Stimulated activated naive B cell treated with anti-CD40 and anti-IgM and Interleukin-4, amounts not matched to agents 10 μg/mL and 1 μg/mL and 100 μg/mL, for 72 hours (primary cell): ENCODE measurements around the gene GP2.

Experiments
- ATAC-seq, 2 donors: fragments of 150-1000 bp; cut with Tn5 transposase; replicated peaks; 2 replicates each; pipeline ENCODE4 v1.10.0; 2021; ENCODE audit warnings: moderate library complexity in 1 of 2
- DNase-seq: peaks from one replicate; pipeline ENCODE4 v3.0.0; 2021
- H3K27ac Mint-ChIP-seq: one replicate; pipeline ENCODE4 v1.8.0; 2022; ENCODE audit warnings: mild to moderate bottlenecking, mixed read lengths
- H3K27me3 Mint-ChIP-seq, 2 donors: one replicate each; pipeline ENCODE4 v1.8.0; 2022; ENCODE audit warnings: mixed read lengths in 2 of 2
- H3K36me3 Mint-ChIP-seq, 2 donors: one replicate each; pipeline ENCODE4 v1.8.0; 2022; ENCODE audit warnings: mixed read lengths in 2 of 2, mild to moderate bottlenecking in 1 of 2
- H3K4me1 Mint-ChIP-seq, 2 donors: one replicate each; pipeline ENCODE4 v1.8.0; 2022; ENCODE audit warnings: mixed read lengths in 2 of 2, mild to moderate bottlenecking in 1 of 2
- H3K4me3 Mint-ChIP-seq, 2 donors: one replicate each; pipeline ENCODE4 v1.8.0; 2022; ENCODE audit warnings: mild to moderate bottlenecking in 2 of 2, mixed read lengths in 2 of 2, moderate library complexity in 1 of 2
- H3K9me3 Mint-ChIP-seq, 2 donors: one replicate each; pipeline ENCODE4 v1.8.0; 2022; ENCODE audit warnings: mixed read lengths in 2 of 2, mild to moderate bottlenecking in 1 of 2

Gene GP2

DNA sequence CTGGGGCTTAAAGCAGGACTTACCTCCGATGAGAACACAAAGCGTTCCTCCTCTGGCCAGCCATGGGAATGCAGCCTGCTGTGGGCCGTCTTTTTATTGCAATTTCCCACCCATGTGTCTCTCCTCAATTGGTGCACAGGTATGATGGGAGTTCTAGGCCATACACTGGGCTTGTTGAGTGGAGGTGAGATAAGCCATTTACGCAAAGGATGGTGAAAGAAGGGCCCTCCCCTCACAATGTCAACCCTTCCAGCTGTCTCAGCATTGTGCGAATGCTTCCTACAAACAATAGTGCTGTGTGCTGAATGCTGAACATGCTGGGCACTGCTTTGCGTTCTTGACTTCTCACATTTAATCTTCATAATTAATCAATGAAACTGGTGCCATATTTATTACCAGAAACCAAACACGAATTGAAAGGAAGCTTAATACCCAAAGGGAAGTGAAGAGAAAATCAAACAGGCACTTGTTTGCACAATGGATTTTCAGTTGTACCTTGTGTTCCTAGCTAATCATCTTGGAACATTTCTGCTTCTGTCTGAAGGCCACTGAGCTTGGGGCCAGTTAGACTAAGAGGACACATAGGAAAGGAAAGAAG is at the start of gene GP2:
Gene GP2 (minus strand): TSS at position 70 of the 598 bp plus-strand sequence. CDS start 1,082 bp downstream, outside the sequence.
- Mint-ChIP-seq H3K36me3 (no peaks in the 10 kb centered on the region), H3K4me1 (no peaks in the 10 kb centered on the region), H3K4me3 (no peak within 1 kb of the TSS), H3K27ac (no peak within 1 kb of the TSS), H3K9me3 (no peaks in the 10 kb centered on the region), H3K27me3 (peaks cover 4 to 5% of the 10 kb centered on the region in 2 donors)
- DNase-seq (no peak), ATAC-seq (no peak)

DNA sequence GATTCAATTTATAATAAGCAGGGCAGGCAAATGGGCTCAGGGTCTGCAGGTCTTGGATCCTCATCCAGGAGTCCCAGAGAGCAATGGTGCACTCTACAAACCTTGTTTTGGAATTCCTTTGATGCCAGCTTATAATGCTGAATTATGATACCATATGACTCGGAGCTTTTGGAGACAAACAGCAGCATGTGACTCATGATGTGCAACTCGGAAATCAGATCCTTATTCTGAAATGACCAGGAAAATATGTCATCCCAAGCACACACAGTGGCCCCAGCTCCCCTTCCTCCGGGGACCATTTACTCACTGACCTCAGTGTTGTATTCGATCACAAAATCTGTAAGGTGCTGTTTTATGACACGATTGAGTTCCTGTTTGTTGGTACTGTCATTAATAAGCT is 45.4 kb upstream of the GP2 start:
- no peaks in the 10 kb centered on the region for H3K36me3 Mint-ChIP-seq
- ATAC-seq (no peak), DNase-seq (no peak)

DNA sequence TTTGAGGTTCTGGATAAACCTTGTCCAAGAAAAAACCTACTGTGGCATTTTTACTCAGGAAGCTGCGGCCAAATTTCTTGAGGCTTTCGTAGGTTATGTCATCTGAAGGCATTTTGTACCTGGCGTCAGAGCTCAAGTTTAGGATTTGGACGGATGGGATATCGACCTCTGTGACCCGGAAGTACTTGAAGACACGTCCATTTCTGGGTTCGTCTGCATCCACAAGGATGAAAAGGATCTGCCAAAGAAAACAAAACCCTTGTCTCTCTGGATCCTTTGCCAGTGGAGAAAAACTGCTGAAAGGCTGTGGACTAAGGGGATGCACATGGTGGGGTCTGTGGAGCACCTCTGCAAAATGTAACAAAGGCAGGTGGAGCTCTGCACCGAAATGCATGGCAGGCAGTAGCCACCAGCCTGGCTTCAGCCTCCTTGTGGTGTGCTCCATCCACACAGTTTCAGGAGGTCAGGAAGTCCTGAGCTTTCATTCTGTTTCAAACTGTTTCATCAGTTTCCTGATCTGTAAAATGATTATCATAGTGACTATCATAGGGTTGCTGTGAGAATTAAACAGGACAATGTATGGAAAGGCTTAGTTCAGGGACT is 42.2 kb upstream of the GP2 start:
- DNase-seq (no peak), ATAC-seq (no peak)
- no peak overlapping the region for H3K27ac Mint-ChIP-seq
- no peaks in the 10 kb centered on the region for H3K4me1 Mint-ChIP-seq
- peaks cover 0 to 3% of the 10 kb centered on the region in 2 donors for H3K9me3 Mint-ChIP-seq
- H3K4me3 Mint-ChIP-seq, result no peak overlapping the region
- no peaks in the 10 kb centered on the region for H3K36me3 Mint-ChIP-seq
- H3K27me3 Mint-ChIP-seq, result peaks cover 12 to 18% of the 10 kb centered on the region in 2 donors

More for the DNA sequence above, 45.4 kb upstream of the GP2 start:
- Mint-ChIP-seq H3K9me3 (no peaks in the 10 kb centered on the region), H3K27ac (no peak overlapping the region), H3K27me3 (peaks cover 16 to 19% of the 10 kb centered on the region in 2 donors), H3K4me3 (no peak overlapping the region), H3K4me1 (no peaks in the 10 kb centered on the region)

DNA sequence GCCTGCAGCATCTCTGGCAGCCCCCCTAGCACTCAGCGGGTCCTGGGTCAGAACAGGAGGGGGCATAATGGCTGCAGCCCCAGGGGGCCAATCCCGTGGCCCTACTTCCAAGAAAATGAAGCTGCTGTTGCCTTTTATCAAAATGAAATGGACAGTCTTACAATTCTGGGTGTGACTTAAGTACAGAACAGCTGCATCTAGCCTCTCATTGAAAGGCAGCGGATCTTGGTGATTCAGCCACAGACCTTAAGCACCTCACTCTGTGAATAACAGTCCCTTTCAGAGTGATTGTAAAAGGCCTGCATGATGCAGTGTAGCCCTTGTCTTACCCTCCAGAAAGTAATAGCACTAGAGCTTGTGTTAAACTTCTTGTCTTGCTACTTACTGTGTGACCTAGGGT is 36.7 kb upstream of the GP2 start:
- H3K27me3 Mint-ChIP-seq, result peaks cover 15 to 20% of the 10 kb centered on the region in 2 donors
- no peak overlapping the region for H3K4me3 Mint-ChIP-seq
- no peaks in the 10 kb centered on the region for H3K4me1 Mint-ChIP-seq
- DNase-seq, result no peak
- ATAC-seq, result no peak
- H3K36me3 Mint-ChIP-seq, result no peaks in the 10 kb centered on the region
- H3K9me3 Mint-ChIP-seq, result peaks cover 0 to 3% of the 10 kb centered on the region in 2 donors
- H3K27ac Mint-ChIP-seq, result no peak overlapping the region

DNA sequence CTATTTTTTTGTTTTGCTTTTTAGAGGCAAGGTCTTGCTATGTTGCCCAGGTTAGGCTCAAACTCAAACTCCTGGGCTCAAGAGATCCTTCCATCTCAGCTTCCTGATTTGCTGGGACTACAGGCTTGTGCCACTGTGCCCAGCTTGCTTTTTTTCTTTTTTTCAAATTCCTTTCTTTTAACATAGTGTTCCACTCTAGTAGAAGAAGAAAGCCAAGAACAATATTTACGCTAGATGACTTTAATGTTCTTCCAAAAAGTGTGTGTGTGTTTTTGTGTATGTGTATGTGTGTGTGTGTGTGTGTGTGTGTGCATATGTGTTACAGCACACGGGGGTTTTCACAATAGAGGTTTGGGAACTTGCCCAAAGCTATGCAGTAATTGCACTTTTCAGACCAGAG is 35.9 kb upstream of the GP2 start:
- peaks cover 15 to 19% of the 10 kb centered on the region in 2 donors for H3K27me3 Mint-ChIP-seq
- no peaks in the 10 kb centered on the region for H3K4me1 Mint-ChIP-seq
- no peaks in the 10 kb centered on the region for H3K36me3 Mint-ChIP-seq
- no peak for ATAC-seq
- H3K4me3 Mint-ChIP-seq, result no peak overlapping the region
- H3K9me3 Mint-ChIP-seq, result peaks cover 0 to 3% of the 10 kb centered on the region in 2 donors
- no peak overlapping the region for H3K27ac Mint-ChIP-seq
- DNase-seq, result no peak

DNA sequence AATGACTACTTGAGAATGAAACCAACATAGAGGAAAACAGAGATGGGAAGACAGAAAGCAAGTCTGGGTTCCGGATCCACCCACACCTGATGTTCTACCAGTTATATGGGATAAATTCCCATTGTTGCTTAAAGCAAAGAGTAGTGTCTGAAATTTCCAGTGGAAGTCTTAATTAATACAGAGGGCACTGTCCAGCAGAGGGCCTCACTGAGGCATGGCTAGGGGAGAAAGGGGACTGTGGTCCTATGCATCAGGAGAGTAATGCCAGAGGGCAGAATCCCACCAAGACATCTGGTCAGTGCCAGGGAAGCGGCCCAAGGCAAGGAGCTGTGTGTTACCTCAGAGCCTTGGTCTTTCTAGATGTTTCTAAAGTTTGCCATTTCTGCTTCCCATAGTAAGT is 32.7 kb upstream of the GP2 start:
- no peak overlapping the region for H3K27ac Mint-ChIP-seq
- peaks cover 0 to under 1% of the 10 kb centered on the region in 2 donors for H3K9me3 Mint-ChIP-seq
- peaks cover 14 to 18% of the 10 kb centered on the region in 2 donors for H3K27me3 Mint-ChIP-seq
- H3K36me3 Mint-ChIP-seq, result no peaks in the 10 kb centered on the region
- no peak overlapping the region for H3K4me3 Mint-ChIP-seq
- H3K4me1 Mint-ChIP-seq, result no peaks in the 10 kb centered on the region
- ATAC-seq (no peak), DNase-seq (no peak)

DNA sequence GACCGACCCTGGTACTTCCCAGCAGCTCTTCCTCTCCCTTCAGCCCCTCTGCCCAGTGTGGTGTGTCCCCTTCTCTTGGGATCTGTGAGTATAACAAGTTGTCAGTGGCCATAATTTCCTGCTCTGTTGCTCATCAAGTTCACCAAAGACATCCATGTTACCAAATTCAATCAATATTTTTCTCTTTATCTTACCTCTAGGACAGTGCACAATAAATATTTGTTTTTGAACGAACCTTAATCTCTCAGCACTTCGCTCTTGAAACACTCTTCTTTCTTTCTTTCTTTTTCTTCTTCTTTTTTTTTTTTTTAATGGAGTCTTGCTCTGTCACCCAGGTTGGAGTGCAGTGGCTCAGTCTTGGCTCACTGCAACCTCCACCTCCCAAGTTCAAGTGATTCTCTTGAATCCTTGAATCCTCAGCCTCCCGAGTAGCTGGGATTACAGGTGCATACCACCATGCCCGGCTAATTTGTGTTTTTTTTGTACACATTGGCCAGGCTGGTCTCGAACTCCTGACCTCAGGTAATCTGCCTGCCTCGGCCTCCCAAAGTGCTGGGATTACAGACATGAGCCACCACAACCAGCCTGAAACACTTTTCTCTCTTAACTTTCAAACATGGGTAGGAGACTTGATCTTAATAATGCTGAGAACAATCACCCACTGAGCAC is 27.9 kb upstream of the GP2 start:
- no peak overlapping the region for H3K4me3 Mint-ChIP-seq
- H3K36me3 Mint-ChIP-seq, result no peaks in the 10 kb centered on the region
- peaks cover 0 to 3% of the 10 kb centered on the region in 2 donors for H3K9me3 Mint-ChIP-seq
- ATAC-seq, result no peak
- peaks cover 18 to 21% of the 10 kb centered on the region in 2 donors for H3K27me3 Mint-ChIP-seq
- no peak overlapping the region for H3K27ac Mint-ChIP-seq
- no peaks in the 10 kb centered on the region for H3K4me1 Mint-ChIP-seq
- no peak for DNase-seq

DNA sequence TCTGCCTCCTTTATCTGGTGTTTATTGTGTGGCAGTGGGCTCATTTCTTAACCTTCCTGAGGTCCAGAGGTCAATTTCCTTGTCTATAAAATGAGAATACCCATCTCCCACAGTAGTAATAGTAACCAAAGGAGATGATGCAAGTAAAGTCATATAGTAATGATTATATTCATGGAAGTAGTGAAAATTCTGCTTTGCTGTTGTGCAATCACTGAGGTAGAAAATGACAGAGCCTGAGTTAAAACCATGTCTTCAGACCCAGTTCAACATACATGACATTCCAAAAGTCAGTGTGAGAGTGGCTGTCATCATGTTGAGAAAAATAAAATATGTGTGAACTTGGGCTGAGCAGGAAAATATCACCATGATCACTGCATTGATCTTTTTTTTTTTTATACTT is 26.1 kb upstream of the GP2 start:
- DNase-seq (no peak), ATAC-seq (no peak)
- peaks cover 0 to 3% of the 10 kb centered on the region in 2 donors for H3K9me3 Mint-ChIP-seq
- peaks cover 13 to 21% of the 10 kb centered on the region in 2 donors for H3K27me3 Mint-ChIP-seq
- no peak overlapping the region for H3K27ac Mint-ChIP-seq
- no peaks in the 10 kb centered on the region for H3K4me1 Mint-ChIP-seq
- H3K4me3 Mint-ChIP-seq, result no peak overlapping the region
- H3K36me3 Mint-ChIP-seq, result no peaks in the 10 kb centered on the region

DNA sequence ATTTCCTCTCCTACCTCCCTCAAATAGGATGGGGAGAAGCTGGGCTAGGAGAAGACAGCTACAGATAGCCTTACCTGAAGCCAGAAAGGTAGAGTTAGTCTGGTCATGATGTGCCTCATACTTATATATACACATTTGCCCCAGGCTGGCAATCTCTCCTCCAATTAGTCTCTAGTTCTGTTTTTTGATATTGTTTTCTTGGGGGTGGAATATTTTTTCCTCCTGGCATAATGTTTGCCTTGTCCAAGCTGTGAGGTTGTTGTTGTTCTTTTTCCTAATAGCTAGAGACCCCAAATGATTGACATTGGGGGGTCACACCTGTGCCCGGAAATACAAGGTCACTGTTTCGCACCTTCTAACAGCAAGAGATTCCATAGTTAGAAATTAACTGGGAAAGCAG is 25.3 kb upstream of the GP2 start, which contains the start of gene UMOD:
Gene UMOD (minus strand): TSS at position 101 of the 400 bp plus-strand sequence. CDS start 1,978 bp downstream, outside the sequence.
- H3K27ac Mint-ChIP-seq, result no peak within 1 kb of the TSS
- peaks cover 0 to 3% of the 10 kb centered on the region in 2 donors for H3K9me3 Mint-ChIP-seq
- no peaks in the 10 kb centered on the region for H3K4me1 Mint-ChIP-seq
- H3K36me3 Mint-ChIP-seq, result no peaks in the 10 kb centered on the region
- DNase-seq, result no peak
- no peak for ATAC-seq
- H3K27me3 Mint-ChIP-seq, result peaks cover 18 to 20% of the 10 kb centered on the region in 2 donors
- no peak within 1 kb of the TSS for H3K4me3 Mint-ChIP-seq

DNA sequence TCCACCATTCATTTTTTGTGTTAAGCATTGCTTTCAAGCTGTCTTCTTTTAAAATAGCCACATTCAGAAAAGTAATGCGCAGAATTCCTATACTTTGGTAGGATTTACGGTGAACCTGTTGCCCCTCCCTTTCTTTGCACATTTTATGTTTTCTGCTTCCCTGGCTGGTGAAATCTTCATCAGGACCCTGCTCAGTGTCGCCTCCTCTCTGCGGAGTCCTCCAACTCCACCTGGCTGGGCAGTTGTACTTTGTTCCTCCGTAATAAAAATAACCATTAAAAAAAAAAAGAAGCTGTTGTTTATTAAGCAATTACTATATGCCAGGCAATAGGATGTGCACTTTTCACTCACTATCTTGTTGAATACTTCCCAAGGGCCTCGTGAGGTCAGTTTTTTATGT is 22.3 kb upstream of the GP2 start:
- H3K27me3 Mint-ChIP-seq, result peaks cover 17% of the 10 kb centered on the region in 2 donors
- no peak for DNase-seq
- no peaks in the 10 kb centered on the region for H3K36me3 Mint-ChIP-seq
- no peak overlapping the region for H3K27ac Mint-ChIP-seq
- H3K4me3 Mint-ChIP-seq, result no peak overlapping the region
- no peaks in the 10 kb centered on the region for H3K4me1 Mint-ChIP-seq
- ATAC-seq, result no peak
- H3K9me3 Mint-ChIP-seq, result peaks cover 0 to 1% of the 10 kb centered on the region in 2 donors

DNA sequence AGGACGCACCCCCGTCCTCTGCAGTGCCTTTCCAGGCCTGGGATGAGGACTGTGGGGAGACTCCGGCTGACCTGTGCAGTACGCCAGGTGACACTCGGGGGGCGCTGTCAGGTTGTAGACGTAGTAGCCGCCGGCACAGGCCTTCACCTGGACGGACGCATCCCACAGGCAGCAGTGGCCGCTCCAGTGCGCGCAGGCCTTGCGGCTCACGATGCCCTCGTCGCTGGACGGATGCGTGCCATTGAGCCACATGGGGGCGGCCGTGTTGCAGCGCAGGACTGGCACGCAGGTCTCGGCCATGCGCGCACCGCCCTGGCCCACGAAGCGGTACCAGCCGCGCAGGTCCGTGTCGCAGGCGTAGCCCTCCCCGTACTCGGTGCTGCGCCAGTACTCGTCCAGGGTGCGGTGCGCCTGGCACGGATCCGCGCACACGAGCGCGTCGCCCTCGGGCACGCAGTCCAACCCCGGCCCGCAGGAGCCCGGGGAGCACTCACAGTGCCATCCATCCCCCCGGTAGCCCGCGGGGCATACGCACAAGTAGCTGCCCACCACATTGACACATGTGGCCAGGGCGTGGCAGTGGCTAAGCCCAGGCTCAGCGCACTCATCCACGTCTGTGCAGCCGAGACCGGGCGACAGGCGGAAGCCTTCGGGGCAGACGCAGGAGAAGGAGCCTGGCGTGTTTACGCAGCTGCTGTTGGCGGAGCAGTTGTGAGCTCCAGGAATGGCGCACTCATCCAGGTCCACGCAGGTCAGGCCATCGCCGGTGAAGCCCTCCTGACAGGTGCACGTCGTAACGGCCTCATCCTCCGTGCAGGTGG is 21.3 kb upstream of the GP2 start:
- H3K27ac Mint-ChIP-seq, result no peak overlapping the region
- no peaks in the 10 kb centered on the region for H3K9me3 Mint-ChIP-seq
- H3K4me1 Mint-ChIP-seq, result no peaks in the 10 kb centered on the region
- ATAC-seq (peak in 1 of 2 donors; percentile 12), DNase-seq (no peak)
- no peak overlapping the region for H3K4me3 Mint-ChIP-seq
- H3K36me3 Mint-ChIP-seq, result no peaks in the 10 kb centered on the region
- peaks cover 17% of the 10 kb centered on the region in 2 donors for H3K27me3 Mint-ChIP-seq

DNA sequence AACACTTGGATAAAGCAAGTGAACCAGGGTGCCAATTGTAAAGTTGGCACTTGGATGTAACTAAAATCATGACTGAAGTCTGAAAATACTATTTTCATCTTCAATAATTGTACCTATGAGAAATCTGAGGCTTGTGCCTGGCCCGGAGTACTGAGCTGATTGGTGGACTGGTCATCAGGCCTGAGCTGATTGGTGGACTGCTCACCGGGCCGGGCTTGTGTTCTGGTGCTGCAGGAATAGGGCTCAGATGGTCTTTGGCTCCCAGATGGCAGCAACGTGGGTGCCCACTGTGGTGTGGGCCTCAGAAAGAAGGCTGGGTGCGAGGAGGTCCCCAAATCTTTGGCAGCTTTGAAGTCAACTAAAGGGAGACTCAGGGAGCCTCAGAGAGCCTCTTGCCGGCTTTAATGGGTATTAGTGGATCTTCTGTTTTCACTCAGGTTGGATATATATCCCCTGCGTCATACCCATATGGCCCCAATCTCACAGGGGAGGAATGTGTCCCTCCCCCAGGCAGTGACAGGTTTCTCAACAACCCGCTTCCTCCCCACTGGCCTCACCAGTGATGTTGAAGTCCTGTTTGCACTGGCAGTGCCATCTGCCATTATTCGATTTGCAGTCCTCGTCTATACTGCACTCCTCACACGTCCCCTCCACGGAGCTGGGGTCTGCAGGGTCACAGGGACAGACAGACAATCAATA is 20.5 kb upstream of the GP2 start:
- H3K36me3 Mint-ChIP-seq, result no peaks in the 10 kb centered on the region
- H3K4me3 Mint-ChIP-seq, result no peak overlapping the region
- no peaks in the 10 kb centered on the region for H3K4me1 Mint-ChIP-seq
- DNase-seq (no peak), ATAC-seq (no peak)
- H3K27ac Mint-ChIP-seq, result no peak overlapping the region
- peaks cover 12 to 17% of the 10 kb centered on the region in 2 donors for H3K27me3 Mint-ChIP-seq
- H3K9me3 Mint-ChIP-seq, result no peaks in the 10 kb centered on the region

DNA sequence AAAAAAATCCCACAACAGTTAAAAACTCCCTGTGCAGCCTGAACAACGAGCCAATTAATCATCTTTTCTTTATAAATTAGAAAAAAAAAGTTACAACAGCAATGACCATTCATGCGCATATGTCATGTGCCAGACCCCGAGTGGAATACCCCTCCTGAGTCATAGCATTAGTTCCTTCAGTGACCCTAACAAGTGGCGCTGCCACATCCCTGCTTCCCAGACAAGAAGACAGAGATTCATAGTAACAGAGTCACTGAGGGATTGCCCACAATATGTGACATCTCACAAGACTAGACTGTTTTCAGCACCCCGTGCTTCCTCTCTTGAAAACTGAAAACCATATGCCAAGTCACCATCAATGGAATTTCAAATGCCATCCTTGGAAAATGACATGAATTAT is 17.3 kb upstream of the GP2 start:
- Mint-ChIP-seq H3K4me1 (no peaks in the 10 kb centered on the region), H3K36me3 (no peaks in the 10 kb centered on the region), H3K4me3 (no peak overlapping the region), H3K27ac (no peak overlapping the region), H3K9me3 (peaks cover 0 to 4% of the 10 kb centered on the region in 2 donors), H3K27me3 (peaks cover 8 to 17% of the 10 kb centered on the region in 2 donors)
- DNase-seq (no peak), ATAC-seq (no peak)

DNA sequence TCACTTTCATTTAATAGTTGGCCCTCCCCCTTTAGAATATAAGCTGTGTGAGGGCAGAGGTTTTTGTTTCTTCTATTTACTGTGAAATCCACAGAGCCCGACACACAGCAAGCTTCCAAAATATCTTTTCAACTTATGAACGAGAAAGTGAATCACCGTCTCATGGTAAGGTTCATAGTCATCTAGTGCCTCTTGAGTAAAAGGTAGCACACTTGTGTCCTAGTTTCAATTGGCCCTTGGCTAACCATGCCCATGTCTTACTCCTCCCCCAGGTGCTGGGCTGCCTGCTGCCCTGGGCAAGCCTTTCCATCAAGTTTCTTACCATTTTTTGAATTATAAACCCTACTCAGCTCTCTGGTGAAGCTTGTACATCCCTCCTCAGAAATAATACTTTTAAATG is 12.4 kb upstream of the GP2 start:
- Mint-ChIP-seq H3K36me3 (no peaks in the 10 kb centered on the region), H3K27me3 (peaks cover 4 to 6% of the 10 kb centered on the region in 2 donors), H3K9me3 (peaks cover 0 to 4% of the 10 kb centered on the region in 2 donors), H3K4me1 (no peaks in the 10 kb centered on the region), H3K4me3 (no peak overlapping the region), H3K27ac (no peak overlapping the region)
- no peak for ATAC-seq
- DNase-seq, result no peak
